HG03066 (cell line): ENCODE data around the gene LY86.

Experiments used
- ATAC-seq: cut with Tn5 transposase; IDR thresholded peaks from one replicate; pipeline ENCODE4 v1.9.1; 2021; ENCODE audit warnings: low read depth; ENCODE audit not compliant: unreplicated experiment

LY86 gene

GRCh38 chr6:6696867-6697531 lies 108.5 kb downstream of the LY86 start:
- no peak for ATAC-seq

GRCh38 chr6:6697620-6698019 lies 109.1 kb downstream of the LY86 start:
- ATAC-seq, result no peak

DNA sequence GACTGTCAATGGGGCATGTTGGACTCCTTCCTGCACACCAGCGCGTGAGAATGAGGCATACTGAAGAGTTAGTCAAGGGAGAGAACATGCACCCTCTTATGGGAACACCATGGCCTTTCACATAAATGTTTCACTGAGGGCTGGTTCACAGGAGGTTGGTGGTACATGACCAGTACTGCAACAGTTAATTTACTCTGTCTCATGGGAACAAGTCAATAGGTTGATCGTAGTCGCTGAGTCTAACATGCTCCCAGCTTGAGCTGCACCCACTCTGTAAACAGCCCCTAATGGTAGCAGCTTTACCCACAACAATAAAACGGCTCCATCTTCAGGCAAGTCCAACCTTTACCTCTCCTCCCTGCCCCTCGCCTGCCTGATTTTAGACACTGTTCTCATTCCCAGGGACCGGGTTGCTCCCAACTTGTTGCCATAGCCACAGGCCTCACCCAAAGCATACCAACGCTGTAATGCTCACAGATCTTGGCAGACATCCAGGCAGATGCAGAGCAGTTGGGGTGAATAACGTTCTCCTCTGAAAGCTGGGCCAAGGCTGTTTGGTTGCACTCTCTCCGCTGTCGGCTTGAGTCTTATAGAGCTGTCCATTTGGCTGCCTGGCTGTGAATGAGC lies 111.3 kb downstream of the LY86 start:
- no peak for ATAC-seq

DNA sequence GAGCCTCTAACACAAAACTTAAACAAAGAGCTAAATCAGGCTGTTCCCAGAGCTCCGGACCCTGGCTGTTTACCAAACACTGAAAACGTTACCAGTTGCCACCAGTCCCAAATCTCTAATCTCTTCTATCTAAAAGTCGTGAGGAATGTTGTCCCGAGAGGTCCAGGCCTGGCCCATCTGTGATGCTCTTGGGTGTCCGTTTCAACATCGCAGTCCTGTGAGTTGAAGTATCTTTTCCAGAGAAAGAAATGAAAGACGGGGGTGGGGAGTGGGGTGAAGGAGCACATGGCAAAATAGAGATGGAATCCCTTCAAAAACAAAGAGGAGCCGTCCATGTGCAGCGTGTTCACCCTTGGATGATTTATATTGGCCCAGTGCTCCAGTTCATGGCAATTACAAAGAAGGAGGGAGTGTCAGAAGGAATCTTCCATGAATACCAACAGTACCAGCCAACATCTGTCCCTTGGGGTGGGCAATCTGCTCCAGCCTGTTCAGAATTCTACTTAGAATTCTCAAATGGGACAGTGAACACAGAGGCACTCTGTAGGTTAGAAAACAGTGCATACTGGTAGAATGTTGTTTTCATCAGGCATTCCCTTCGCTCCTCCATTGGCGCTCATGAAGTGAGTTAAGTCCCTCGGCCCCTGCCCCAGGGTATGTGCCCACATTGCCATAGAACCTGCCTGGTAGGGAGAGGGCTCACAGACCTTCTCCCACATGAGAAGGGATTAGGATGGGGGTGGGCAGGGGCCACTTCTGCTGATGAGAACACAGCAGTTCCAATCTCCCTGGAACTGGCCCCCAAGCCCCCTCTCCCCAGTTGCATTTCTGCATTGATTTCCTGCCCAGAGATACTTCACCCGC lies 112.1 kb downstream of the LY86 start:
- no peak for ATAC-seq

GRCh38 chr6:6701864-6702263 lies 113.3 kb downstream of the LY86 start:
- ATAC-seq, result no peak

DNA sequence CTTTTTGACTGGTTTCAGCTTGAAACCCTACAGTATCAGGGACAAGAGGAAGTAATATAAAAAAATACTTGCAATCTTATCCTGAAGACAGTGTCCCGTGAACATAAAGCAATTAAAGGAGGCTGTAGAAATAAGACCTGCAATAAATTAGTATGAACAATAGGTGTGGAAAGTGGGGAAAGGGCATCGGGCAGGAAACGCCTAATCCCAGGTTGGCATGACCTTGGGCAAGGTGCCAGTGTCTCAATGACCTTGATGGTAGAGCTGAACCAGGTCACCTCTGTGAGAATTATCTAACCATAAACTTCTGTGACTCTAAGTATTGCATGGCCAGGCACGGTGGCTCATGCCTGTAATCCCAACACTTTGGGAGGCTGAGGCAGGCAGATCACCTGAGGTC lies 115.2 kb downstream of the LY86 start:
- no peak for ATAC-seq
